Measurements from ENCODE around the gene HS3ST3B1. TPM values are rescaled to one million over a fixed set of nuclear protein-coding genes. Genes with fewer than 3 reads are reported as not detected.

Gene HS3ST3B1
- total and polyA plus RNA-seq, 4 experiments from 2014 or later, result 6.0 to 40.5 (median 25.6) TPM

DNA sequence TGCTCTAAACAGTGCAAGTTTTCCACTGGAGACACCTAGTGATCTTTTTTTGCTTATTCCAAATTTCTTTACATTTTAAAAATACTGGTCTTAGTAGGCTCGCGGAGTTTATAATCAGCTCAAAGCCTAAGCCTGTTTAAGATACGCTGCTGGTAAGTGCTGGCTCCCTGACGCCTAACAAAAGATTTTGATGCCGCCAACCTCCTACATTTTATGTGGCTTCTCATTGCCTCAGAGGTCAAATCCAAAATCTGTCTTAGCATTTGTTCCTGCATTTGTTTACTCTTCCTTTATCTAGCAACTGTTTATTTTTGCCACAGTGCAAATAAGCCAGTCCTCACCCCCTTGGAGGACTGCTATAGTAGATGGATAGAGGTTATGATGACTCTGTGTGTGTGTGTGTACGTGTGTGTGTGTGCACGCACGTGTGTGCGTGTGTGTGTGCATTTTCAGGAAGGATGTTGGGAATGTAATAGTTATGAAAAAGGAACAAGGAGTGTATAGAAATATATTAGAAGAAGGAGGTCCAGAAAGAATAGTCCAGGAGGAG lies 24.8 kb downstream of the HS3ST3B1 start:
- intact Hi-C loops (cut with micrococcal nuclease), result no loop called here
- H3K4me3 ChIP-seq (ENCODE audit: low read length in 2 of 2), result no peak overlapping the region
- H3K9me3 ChIP-seq (ENCODE audit: control insufficient read depth in 1 of 2, low read length in 2 of 2), result no peaks in the 10 kb centered on the region
- peaks cover 15 to 24% of the 10 kb centered on the region in 2 donors for H3K36me3 Mint-ChIP-seq
- peaks cover 66% of the 10 kb centered on the region for H3K4me1 ChIP-seq (ENCODE audit: insufficient read depth, low read length)
- no peak for DNase-seq
- no peaks in the 10 kb centered on the region for H3K27me3 Mint-ChIP-seq
- H3K27me3 ChIP-seq (ENCODE audit: insufficient read depth, low read length), result no peaks in the 10 kb centered on the region
- peak overlapping the region in 4 of 8 donors; percentile 6 to 76 (median 12) for H3K4me3 Mint-ChIP-seq
- ChIA-PET CTCF (ENCODE audit: partially characterized antibody) (no interaction called here), POLR2A (ENCODE audit: partially characterized antibody) (no interaction called here)
- H3K9me3 Mint-ChIP-seq, result no peaks in the 10 kb centered on the region
- peaks cover 68 to 100% (median 85%) of the 10 kb centered on the region in 4 donors for H3K4me1 Mint-ChIP-seq
- peak overlapping the region in 5 of 7 donors; percentile 2 to 79 (median 65) for H3K27ac Mint-ChIP-seq
- H3K36me3 ChIP-seq (ENCODE audit: insufficient read depth, low read length), result no peaks in the 10 kb centered on the region
- H3K27ac ChIP-seq (ENCODE audit: low read depth, low read length), result no peak overlapping the region

GRCh38 chr17:14329900-14330491 lies 29.1 kb downstream of the HS3ST3B1 start:
- CTCF ChIA-PET (ENCODE audit: partially characterized antibody), result interaction anchor here (1.2 to 1.3 kb wide), 2 partner anchors 9 to 99 kb away, joined by 4 read pairs; no protein-coding TSS in a partner anchor
- DNase-seq, result no peak
- Mint-ChIP-seq H3K27me3 (no peaks in the 10 kb centered on the region), H3K4me3 (peak overlapping the region in 6 of 8 donors; percentile 27 to 73 (median 42)), H3K27ac (peak overlapping the region; percentile 71 to 89 (median 81)), H3K36me3 (peaks cover 13 to 15% of the 10 kb centered on the region in 2 donors), H3K9me3 (no peaks in the 10 kb centered on the region), H3K4me1 (peaks cover 72 to 100% (median 86%) of the 10 kb centered on the region in 4 donors)
- Histone ChIP-seq H3K27ac (ENCODE audit: low read depth, low read length) (no peak overlapping the region), H3K36me3 (ENCODE audit: insufficient read depth, low read length) (no peaks in the 10 kb centered on the region), H3K9me3 (ENCODE audit: control insufficient read depth in 1 of 2, low read length in 2 of 2) (no peaks in the 10 kb centered on the region), H3K4me1 (ENCODE audit: insufficient read depth, low read length) (peaks cover 82% of the 10 kb centered on the region), H3K27me3 (ENCODE audit: insufficient read depth, low read length) (no peaks in the 10 kb centered on the region), H3K4me3 (ENCODE audit: low read length in 2 of 2) (no peak overlapping the region)
- intact Hi-C loops (cut with micrococcal nuclease), result no loop called here
- POLR2A ChIA-PET (ENCODE audit: partially characterized antibody), result interaction anchor here (0.7 to 1.1 kb wide), 2 partner anchors 15 to 29 kb away, joined by 3 to 5 read pairs; partner anchors contain the start of gene HS3ST3B1

DNA sequence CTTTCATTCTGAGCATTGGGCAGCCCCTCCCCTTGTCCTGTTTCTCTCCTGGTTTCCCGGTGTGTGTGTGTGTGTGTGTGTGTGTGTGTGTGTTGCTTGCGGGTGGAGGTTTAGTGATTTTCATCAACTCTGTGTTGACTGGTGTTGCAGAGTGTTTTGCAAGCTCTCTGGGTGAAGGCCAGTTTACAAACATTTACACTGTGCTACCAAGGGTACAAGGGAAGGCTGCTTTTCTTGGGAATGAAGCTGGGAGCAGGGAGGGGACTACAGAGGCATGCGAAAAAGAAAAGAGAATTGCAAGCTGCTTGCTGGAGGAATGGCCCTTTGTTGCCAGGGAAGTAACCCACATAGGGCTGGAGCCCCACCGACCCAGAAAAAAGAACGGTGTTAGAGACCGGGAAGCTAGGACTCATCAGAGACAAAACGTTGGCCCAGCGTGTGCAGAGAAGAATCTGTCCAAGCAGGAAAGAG lies 29.6 kb downstream of the HS3ST3B1 start:
- Mint-ChIP-seq H3K4me3 (peak overlapping the region in 4 of 8 donors; percentile 2 to 73 (median 48)), H3K9me3 (no peaks in the 10 kb centered on the region), H3K4me1 (peaks cover 73 to 100% (median 86%) of the 10 kb centered on the region in 4 donors), H3K36me3 (peaks cover 13 to 15% of the 10 kb centered on the region in 2 donors), H3K27ac (peak overlapping the region; percentile 71 to 89 (median 81)), H3K27me3 (no peaks in the 10 kb centered on the region)
- H3K9me3 ChIP-seq (ENCODE audit: control insufficient read depth in 1 of 2, low read length in 2 of 2), result no peaks in the 10 kb centered on the region
- H3K36me3 ChIP-seq (ENCODE audit: insufficient read depth, low read length), result no peaks in the 10 kb centered on the region
- intact Hi-C loops (cut with micrococcal nuclease), result no loop called here
- ChIA-PET CTCF (ENCODE audit: partially characterized antibody) (interaction anchor here (1.2 to 1.3 kb wide), 2 partner anchors 10 to 98 kb away, joined by 4 read pairs; no protein-coding TSS in a partner anchor), POLR2A (ENCODE audit: partially characterized antibody) (interaction anchor here (0.7 to 1.1 kb wide), 3 partner anchors 16 to 30 kb away, joined by 3 to 5 read pairs (median 3); partner anchors contain the start of gene HS3ST3B1)
- H3K4me3 ChIP-seq (ENCODE audit: low read length in 2 of 2), result no peak overlapping the region
- H3K4me1 ChIP-seq (ENCODE audit: insufficient read depth, low read length), result peaks cover 86% of the 10 kb centered on the region
- no peak overlapping the region for H3K27ac ChIP-seq (ENCODE audit: low read depth, low read length)
- H3K27me3 ChIP-seq (ENCODE audit: insufficient read depth, low read length), result no peaks in the 10 kb centered on the region
- DNase-seq, result no peak

GRCh38 chr17:14331225-14331981 lies 30.5 kb downstream of the HS3ST3B1 start:
- Histone ChIP-seq H3K27ac (ENCODE audit: low read depth, low read length) (no peak overlapping the region), H3K4me1 (ENCODE audit: insufficient read depth, low read length) (peaks cover 91% of the 10 kb centered on the region), H3K27me3 (ENCODE audit: insufficient read depth, low read length) (no peaks in the 10 kb centered on the region), H3K9me3 (ENCODE audit: control insufficient read depth in 1 of 2, low read length in 2 of 2) (no peaks in the 10 kb centered on the region), H3K4me3 (ENCODE audit: low read length in 2 of 2) (no peak overlapping the region), H3K36me3 (ENCODE audit: insufficient read depth, low read length) (no peaks in the 10 kb centered on the region)
- Mint-ChIP-seq H3K4me1 (peaks cover 74 to 100% (median 86%) of the 10 kb centered on the region in 4 donors), H3K36me3 (peaks cover 10 to 11% of the 10 kb centered on the region in 2 donors), H3K4me3 (peak overlapping the region in 3 of 8 donors; percentile 46 to 50 (median 48)), H3K9me3 (no peaks in the 10 kb centered on the region), H3K27ac (peak overlapping the region in 5 of 7 donors; percentile 27 to 84 (median 71)), H3K27me3 (no peaks in the 10 kb centered on the region)
- CTCF ChIA-PET (ENCODE audit: partially characterized antibody), result interaction anchor here (1.3 kb wide), 1 partner anchor 11 kb away, joined by 4 read pairs; no protein-coding TSS in a partner anchor
- intact Hi-C loops (cut with micrococcal nuclease), result no loop called here
- no peak for DNase-seq
- POLR2A ChIA-PET (ENCODE audit: partially characterized antibody), result interaction anchor here (0.7 to 0.9 kb wide), 2 partner anchors 29 to 73 kb away, joined by 3 read pairs; no protein-coding TSS in a partner anchor

DNA sequence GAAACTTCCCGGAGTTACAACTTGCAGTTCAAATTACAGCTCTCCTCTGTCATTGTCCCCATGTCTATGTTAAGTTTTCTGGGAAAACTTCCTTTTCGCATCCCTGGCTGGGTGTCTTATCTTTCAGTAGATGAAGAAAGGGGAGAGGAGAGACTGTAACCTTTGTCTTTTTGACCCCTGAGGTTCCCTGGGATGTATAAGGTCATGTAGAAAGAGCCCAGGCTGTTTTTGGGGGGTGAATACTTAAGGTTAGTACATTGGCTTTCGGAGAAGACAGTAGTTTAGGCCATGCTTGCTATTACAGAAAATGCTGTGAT lies 31.1 kb downstream of the HS3ST3B1 start:
- intact Hi-C loops (cut with micrococcal nuclease), result no loop called here
- H3K27ac ChIP-seq (ENCODE audit: low read depth, low read length), result no peak overlapping the region
- Mint-ChIP-seq H3K4me1 (peaks cover 75 to 100% (median 88%) of the 10 kb centered on the region in 4 donors), H3K36me3 (peaks cover 9 to 14% of the 10 kb centered on the region in 2 donors), H3K9me3 (no peaks in the 10 kb centered on the region), H3K27me3 (no peaks in the 10 kb centered on the region), H3K4me3 (peak overlapping the region in 1 of 8 donors; percentile 46), H3K27ac (peak overlapping the region in 3 of 7 donors; percentile 8 to 84 (median 71))
- H3K27me3 ChIP-seq (ENCODE audit: insufficient read depth, low read length), result no peaks in the 10 kb centered on the region
- no peak for DNase-seq
- POLR2A ChIA-PET (ENCODE audit: partially characterized antibody), result interaction anchor here (0.9 kb wide), 1 partner anchor 72 kb away, joined by 3 read pairs; no protein-coding TSS in a partner anchor
- H3K36me3 ChIP-seq (ENCODE audit: insufficient read depth, low read length), result no peaks in the 10 kb centered on the region
- H3K4me3 ChIP-seq (ENCODE audit: low read length in 2 of 2), result no peak overlapping the region
- no peaks in the 10 kb centered on the region for H3K9me3 ChIP-seq (ENCODE audit: control insufficient read depth in 1 of 2, low read length in 2 of 2)
- CTCF ChIA-PET (ENCODE audit: partially characterized antibody), result no interaction called here
- H3K4me1 ChIP-seq (ENCODE audit: insufficient read depth, low read length), result peaks cover 95% of the 10 kb centered on the region

- Histone ChIP-seq H3K27me3 (ENCODE audit: insufficient read depth, low read length) (no peaks in the 10 kb centered on the region), H3K4me3 (ENCODE audit: low read length in 2 of 2) (no peak overlapping the region), H3K4me1 (ENCODE audit: insufficient read depth, low read length) (peaks cover 98% of the 10 kb centered on the region), H3K36me3 (ENCODE audit: insufficient read depth, low read length) (no peaks in the 10 kb centered on the region), H3K9me3 (ENCODE audit: control insufficient read depth in 1 of 2, low read length in 2 of 2) (no peaks in the 10 kb centered on the region), H3K27ac (ENCODE audit: low read depth, low read length) (no peak overlapping the region)
- H3K27ac Mint-ChIP-seq, result peak overlapping the region in 4 of 7 donors; percentile 61 to 84 (median 70)
- ChIA-PET POLR2A (ENCODE audit: partially characterized antibody) (interaction anchor here (0.9 kb wide), 1 partner anchor 72 kb away, joined by 3 read pairs; no protein-coding TSS in a partner anchor), CTCF (ENCODE audit: partially characterized antibody) (no interaction called here)
- no peaks in the 10 kb centered on the region for H3K9me3 Mint-ChIP-seq
- no peaks in the 10 kb centered on the region for H3K27me3 Mint-ChIP-seq
- peaks cover 10 to 16% of the 10 kb centered on the region in 2 donors for H3K36me3 Mint-ChIP-seq
- intact Hi-C loops (cut with micrococcal nuclease), result no loop called here
- no peak for DNase-seq
- H3K4me1 Mint-ChIP-seq, result peaks cover 74 to 100% (median 87%) of the 10 kb centered on the region in 4 donors
- H3K4me3 Mint-ChIP-seq, result peak overlapping the region in 4 of 8 donors; percentile 13 to 46 (median 38)
These were observed 31.4 kb downstream of the HS3ST3B1 start for GRCh38 chr17:14332331-14332730.

All from CD4-positive, alpha-beta memory T cell (primary cell).